ENCODE measurements around the gene IL6R.

DNA sequence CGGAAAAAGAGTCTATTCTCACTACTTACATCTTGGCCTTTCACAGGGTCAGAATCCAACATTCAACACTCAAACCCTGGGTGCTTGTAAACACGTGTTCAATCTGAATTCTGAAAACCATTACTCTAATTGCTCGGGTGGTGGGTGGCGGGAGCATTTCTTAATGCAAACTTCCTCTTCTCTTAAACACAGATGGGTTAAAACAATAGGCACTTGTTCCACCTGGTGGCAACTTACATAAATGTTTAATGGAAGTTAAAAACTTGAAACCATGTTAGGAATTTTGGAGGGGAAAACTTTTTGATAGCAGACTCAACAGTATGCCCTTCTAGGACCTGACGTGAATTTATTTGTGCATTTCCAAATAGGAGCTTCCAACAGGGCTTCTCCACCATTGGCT lies 73.5 kb downstream of the IL6R start:
- TF ChIP-seq, protein P1, sequence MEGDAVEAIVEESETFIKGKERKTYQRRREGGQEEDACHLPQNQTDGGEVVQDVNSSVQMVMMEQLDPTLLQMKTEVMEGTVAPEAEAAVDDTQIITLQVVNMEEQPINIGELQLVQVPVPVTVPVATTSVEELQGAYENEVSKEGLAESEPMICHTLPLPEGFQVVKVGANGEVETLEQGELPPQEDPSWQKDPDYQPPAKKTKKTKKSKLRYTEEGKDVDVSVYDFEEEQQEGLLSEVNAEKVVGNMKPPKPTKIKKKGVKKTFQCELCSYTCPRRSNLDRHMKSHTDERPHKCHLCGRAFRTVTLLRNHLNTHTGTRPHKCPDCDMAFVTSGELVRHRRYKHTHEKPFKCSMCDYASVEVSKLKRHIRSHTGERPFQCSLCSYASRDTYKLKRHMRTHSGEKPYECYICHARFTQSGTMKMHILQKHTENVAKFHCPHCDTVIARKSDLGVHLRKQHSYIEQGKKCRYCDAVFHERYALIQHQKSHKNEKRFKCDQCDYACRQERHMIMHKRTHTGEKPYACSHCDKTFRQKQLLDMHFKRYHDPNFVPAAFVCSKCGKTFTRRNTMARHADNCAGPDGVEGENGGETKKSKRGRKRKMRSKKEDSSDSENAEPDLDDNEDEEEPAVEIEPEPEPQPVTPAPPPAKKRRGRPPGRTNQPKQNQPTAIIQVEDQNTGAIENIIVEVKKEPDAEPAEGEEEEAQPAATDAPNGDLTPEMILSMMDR (IDR thresholded peaks at IDR 0.05) = no peak
- TF ChIP-seq POLR2AphosphoS5 (IDR thresholded peaks at IDR 0.05) (no peak), EP300 (IDR thresholded peaks at IDR 0.05) (no peak), POLR2A (IDR thresholded peaks at IDR 0.05) (no peak)

All from suprapubic skin (tissue), 4 donors.